Activated CD8-positive, alpha-beta memory T cell treated with anti-CD3 and anti-CD28 coated beads, Interleukin-2, amount 50 U/mL, for 1 hour (primary cell): ENCODE results near the gene RTL1.

Source experiments
- DNase-seq: peaks from one replicate; pipeline ENCODE4 v3.0.0-alpha.2; 2020; ENCODE audit errors: extremely low read depth

The RTL1 gene

DNA sequence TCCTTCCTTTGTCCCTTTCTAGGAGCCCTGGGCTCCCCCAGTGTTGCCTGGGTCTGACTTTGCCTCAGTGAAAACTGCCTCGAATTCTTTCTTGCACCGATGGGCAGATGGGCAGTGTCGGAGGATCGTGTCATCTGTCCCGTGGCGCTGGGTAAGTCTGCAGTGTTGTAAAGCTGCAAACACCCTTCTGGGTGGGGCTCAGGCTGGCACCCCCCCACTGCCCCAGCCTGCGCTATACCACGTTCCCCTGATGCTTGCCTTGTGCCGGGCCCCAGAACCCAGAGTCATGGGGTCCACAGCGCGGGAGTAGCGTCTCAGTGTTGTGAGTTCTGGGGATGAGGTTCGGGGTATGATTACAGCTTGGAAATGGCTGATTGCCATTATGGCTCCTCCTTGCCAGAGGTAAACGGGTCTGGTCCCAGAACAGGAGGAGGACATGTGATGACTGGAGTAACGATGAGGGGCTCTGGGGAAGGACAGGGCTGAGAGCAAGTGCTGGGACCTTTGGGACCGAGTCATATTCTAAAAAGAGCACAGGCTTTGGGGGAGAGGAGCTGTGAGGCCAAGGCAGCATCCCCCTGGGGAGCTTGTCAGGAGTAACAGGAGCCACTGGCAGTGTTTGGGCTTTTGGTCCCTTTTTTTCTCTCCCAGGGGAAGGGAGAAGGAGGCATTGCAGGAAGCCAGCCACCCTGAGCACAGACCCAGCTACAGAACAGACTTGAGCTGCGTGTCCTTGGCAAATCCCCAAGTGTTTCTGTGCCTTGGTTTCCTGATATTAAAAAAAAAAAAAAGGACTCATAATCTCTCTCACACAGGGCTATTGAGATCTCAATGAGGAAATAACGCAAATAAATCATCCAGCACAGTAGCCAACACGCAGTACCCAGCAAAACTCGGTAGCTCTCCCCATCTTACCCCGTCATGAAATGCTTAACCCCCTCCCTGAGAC, 4.3 kb downstream of the RTL1 start:
- no peak for DNase-seq

DNA sequence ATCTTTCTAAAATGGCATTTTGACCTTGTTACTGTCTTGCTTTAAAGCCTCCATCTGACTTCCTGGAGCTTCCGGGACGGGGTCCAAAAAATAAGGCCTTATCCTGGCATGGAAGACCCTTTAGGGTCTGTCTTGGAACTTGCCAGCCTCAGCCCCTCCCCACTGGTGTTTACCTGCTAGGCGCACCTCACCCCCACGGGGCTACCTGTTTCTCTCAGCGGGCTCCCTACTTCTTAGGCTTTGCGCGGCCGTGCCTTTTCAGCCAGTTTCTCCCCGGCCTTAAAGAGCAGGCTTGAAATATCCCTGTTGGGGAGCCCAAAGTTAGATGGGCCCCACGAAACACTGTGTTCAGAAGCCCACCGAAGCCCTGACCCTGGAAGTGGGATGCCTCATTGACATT, 5.1 kb downstream of the RTL1 start:
- no peak for DNase-seq

DNA sequence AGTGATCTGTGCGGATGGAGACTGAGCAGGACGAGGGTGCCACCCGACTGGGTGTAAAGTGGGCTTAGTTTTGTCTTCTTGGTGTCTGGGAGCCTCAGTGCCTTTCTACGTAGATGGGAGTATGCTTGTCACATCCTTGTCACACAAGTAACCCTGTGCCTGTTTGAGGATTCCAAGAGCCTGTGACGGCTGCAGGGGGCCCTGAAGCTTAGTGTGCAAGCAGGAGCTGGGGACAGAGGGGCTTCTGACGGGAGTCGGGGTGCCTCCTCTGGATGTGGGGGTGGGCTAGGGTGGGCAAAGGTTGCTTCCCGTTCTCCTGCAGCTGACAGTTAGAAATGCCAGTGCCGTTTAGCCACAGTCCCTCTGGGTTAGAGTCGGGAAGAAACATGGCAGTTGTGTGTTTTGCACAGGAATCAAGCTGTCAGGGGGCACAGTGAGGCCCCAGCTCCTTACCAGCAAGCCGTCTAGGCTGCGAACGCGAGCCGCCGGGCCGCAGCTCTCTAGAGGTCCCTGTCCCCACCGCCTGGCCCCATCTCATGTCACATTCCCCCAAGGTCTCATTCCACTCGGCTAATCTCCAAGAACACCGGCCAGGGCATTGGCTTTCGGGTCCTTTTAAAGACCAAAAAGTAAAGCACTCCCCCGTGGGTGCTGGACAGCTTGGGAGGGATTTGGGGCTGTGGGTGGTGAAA, 7.0 kb downstream of the RTL1 start:
- DNase-seq: no peak

DNA sequence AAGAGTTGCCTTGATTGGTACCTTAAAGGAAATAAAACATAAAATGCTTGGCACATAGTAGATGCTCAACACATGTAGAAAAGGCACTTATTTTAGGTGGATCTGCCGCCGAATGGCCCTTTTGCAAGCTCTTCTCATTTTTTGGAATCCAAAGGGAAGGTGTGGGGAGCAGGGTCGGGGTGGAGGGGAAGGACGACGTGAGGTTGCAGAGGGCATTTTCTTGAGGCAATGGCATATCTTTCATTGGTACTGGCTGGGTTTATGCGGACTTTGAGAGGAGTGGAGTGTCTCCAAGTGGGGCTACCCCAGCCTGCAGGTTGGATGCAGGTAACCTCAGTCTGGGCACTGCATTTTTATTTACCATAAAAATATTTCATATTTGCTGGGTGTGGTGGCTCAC, 8.1 kb downstream of the RTL1 start:
- DNase-seq: no peak

DNA sequence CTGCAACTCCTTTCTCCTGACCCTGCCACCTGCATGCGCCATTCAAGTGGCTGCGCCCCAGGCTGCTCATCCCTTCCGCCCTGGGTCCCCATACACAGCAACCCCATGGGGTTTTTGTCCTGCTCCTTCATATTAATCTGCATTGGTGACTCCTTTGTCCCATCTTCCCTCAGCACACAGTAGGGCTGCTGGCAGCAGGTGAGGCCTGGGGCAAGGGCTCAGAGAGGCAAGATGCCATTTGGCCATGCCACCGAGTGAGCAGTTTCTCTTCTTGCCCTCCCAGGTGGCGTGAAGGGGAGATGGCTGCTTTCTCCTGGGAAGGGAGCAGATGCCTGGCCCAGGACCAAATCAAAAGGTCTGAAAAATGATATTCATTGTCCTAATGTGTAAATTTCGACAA, 9.1 kb downstream of the RTL1 start:
- DNase-seq: no peak

DNA sequence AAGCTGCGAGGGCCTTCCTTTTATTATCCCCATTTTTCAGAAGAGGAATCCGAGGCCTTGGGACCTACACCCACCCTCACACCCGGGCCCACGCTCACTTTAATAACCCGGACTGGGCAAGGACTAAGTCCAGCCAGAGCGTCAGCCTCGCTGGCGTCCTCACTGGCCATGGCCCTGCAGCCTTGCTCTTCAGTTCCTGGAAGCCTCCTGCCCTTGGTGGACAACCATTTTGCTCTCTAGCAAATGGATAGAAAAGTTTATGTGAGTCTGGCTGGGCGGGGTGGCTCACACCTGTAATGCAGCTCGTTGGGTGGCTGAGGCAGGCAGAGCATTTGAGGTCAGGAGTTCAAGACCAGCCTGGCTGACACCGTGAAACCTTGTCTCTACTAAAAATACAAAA, 9.8 kb downstream of the RTL1 start:
- no peak for DNase-seq

DNA sequence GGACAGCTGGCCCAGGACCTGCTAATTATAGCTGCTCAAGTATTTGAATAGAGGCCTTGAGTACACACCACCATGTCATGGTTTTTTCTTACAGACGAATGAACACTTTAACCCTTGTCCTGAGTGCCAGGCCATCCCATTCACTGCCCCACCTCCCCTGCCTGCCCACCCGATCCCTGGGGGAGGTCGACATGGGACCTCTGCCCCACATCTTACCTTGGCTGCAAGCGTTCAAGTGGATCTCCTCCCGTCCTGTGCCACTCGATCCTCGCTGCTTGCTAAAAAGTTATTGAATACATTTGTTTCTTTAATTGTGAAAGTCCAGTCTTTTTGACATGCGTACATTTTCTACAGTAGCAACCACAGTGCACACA, 10.3 kb downstream of the RTL1 start:
- no peak for DNase-seq

DNA sequence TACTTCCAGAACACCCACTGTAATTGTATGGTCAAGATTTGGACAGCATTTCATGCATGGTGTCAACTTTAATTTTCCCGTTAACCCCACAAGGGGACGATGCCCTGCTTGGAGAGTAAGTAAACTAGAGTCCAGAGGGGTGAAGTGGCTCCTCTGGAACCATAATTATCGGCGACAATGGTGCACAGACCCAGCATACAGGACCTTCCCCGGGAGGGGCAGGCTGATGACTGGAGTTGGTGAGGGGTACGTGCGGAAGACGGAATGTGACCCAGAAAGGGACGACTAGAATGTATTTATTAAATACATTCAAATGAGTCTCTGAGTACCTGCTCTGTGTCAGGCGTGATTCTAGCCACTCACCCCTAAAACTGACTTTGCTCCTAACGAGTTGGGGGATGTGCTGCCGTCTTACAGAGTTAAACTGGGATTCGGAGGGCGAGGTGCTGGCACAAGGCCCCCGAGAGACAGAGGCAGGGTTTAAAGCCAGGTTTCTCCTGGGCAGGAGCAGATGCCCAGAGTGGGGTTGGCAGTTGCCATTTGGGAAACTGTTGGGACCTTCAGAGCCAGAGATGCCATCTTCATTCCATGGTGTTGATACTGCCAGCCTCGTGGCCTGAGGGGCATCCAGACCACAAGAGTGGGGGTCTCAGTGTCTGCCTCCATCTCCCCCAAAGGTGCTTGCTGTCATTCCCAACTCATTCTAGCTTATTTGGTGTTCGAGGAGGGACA, 10.9 kb downstream of the RTL1 start:
- DNase-seq: no peak

DNA sequence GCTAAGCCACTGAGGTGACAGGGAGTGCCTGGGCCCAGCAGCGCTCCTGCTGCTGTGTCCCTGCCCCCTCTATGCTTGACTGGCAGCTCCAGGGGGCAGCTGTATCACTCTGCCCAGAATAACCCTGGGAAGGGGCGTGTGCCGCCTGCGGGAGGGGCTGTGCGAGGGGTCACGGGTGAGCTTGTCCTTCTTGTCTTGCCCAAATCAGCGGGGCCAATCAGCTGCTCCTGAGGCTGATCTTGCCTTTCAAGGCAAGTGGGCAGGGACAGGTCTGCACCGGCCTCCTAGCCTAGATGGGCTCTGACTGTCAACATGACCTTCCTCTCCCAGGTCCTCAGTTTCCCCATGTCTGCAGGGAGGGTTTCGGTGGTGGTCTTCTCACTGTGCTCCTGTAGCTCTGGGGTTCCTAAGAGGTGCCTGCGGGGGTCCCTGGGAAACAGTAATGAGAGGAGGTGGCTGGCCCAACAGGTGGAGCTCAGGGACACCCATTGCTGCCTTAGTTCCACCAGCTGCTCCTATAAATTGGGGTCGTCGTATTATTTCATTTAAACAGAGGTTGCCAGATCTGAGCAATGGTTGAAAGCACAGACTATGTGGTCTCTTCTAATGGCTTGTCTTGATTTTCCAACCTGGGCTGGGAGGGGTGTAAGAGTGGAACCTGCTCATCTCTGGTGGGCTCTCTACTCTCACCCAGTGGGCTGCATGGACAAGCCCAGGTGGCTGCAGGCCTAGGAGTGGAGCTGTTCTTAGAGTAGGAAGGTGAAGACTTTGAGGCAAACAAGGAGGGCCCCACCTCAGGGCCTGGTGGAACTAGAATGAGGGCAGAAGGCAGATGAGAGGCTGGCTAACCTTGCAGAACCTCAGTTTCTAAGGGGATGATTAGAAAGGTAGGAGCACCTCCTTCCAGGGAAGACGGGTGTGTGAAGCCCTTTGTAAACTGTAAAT, 11.7 kb downstream of the RTL1 start:
- no peak for DNase-seq

DNA sequence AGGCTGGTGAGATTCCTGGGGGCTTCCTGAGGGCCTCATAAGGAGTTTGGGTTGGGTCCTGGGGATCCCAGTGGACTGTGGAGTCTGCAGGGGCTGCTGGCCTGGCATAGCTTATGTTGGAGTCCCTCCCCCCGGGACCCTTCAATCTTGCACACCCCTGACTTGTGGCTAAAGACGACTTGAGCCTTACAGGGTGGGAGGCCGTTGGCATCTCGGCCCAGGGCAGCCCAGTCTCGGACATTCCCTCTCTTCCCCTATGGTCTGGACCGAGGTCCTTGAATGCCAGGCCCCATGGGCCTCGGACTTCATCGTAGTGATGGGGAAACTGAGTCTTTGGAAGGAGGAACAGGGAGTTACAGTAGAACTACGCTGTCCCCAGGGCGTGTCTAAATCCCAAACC, 12.5 kb downstream of the RTL1 start:
- DNase-seq: no peak

DNA sequence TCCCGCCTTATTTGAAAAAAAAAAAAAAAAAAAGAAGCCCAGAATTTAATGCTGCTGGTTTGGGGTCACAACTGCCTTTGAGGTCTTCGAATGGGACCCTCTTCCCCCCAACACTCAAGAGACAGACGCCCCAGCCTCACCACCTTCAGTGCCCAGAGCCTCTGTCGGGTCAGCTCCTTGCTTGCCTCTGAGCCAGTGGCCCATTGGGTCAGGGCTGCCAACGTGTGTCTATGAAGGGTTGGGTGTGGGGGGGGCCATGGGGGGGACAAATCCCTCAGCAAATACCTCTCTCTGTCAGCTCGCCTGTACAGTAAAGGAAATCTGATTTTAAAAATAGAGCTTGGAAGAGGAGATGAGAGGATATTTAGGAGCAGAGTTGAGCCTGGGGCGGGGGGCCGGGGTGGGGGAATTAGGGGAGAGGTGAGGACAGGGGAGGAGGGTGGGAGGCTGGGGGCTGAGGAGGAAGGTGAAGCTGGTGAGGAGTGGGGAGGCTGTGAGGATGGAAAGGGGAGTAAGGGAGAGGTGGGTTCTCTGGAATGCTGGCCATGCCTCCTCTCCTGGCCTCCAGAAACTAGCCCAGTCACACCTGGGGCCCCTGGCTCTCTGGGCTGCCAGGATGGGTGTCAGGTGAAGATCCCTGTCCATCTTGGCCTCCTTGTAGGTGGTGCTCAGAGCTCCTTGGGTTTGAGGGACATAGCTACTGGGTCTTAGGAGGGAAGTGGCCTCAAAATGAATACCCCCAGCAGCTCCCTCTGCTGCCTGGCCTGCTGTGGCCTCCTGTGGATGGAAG, 13.3 kb downstream of the RTL1 start:
- no peak for DNase-seq

DNA sequence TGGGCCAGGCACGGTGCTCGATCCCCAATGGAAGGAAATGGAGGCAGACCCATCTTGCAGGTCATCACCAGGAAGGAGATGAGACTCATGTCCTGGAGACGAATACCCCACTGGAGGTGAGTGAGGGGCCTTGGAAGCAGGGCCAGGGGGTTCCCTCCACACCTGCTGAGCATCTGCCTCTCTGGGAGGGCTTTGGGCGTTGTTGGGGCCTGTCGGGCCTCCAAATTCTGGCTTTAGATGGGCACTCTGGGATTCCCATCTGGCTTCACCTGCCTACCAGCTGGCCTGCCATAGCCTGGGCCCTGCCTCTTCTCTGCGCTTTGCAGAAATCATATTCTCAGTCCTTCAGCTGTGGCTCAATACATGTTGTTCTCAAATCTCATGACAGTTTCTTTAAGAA, 13.9 kb downstream of the RTL1 start:
- no peak for DNase-seq

DNA sequence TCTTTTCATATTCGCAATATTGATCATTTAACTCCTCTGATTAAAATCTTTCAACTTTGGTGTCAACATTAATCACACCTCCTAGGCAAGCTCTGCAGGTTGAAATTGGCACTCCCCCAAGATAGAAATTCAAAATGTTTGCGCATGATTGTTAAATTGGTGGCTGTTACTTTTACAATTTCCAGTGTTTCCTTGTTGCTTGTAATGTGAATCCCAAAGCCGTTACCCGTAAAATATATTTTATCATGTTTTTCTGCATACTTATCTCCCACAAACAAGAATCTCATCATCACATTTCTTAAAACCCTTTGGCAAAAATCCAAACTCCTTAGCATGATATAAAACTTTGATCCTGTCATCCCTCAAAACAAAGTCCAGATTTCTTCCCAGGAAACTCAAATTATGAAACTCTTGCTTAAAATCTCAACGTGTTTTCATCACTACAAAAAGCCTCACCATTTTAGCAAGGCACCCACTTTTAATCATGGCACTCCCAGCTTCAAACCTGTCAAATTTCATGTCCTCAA, 14.7 kb downstream of the RTL1 start:
- DNase-seq: no peak

DNA sequence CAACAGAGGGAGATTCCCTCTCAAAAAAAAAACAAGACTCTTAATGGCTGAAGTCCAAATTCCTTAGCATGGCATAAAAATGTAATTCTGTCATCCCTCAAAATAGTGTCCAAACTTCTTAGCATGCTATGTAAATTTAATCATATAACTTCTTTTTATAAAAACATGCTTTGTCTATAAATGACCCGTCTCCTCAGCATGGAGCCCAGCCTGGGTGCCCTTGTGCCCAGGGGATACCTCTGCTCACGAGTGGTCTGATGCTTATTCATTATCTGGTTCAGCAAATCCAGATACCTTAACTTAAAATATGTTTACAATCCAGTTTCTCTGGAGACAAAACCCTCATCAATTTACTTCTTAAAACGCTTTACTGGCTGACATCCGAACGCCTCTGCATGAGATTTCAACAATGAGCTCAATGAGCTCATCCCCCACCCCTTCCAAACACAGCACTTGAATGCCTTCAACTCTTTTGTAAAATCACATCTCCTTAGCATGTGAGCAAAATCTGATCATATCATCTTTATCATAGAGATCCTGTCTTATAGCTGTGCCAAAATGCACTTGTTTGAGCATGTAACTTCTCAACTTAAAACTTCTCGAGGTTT, 15.7 kb downstream of the RTL1 start:
- DNase-seq: no peak

DNA sequence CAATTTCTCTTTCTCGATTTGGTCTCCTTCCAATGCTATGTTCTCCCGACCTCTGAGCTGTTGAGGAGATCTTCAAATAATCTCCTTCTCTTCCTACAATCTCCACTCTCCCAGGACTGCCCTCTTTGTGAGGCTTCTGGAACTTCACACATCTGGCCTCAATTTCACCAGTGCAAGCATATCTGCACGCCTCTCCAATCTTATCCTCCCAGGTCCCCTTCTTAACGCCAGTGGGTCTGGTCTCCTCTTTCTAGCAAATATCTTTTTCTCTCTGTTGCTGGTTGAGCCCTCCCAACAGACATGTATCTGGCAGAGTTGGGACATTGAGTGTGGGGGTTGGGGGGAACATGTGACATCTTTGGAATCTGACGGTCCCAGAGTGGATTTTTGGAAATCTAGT, 17.9 kb downstream of the RTL1 start:
- DNase-seq: no peak

DNA sequence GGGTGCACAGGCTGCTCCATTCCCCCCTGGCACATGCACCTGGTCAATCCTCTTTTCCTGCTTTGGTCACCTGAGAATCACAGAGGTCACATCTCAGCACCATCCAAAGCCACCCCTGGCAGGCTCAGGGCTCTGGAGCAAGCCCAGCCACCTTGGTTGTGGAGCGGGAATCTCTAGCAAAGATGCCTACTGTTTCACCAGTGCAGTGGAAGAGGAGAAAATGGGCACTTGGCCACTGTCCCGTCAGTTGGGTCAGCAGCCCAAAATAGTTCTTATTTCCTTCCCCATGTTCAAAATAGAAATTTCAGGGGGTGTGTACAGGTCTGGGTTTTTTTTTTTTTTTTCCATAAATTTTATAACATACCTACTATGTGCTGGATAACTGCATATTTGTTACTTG, 18.3 kb downstream of the RTL1 start:
- no peak for DNase-seq

DNA sequence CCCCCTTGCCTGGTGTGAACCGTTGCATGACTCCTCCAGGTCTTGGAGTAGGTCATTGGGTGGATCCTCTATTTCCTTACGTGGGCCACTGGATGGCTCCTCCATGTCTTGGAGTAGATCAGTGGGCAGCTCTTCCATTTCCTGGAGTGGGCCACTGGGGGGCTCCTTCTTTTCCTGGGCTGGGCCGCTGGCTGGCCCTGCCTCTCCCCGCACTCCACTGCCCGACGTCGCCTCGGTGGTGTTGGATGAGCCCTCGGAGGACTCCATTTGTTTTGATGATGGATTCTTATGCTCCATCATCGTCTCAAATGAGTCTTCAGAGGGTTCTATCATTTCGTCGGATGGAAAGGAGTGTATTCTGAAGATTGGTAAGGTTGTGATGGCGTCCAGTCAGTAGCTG, 19.1 kb downstream of the RTL1 start:
- no peak for DNase-seq

DNA sequence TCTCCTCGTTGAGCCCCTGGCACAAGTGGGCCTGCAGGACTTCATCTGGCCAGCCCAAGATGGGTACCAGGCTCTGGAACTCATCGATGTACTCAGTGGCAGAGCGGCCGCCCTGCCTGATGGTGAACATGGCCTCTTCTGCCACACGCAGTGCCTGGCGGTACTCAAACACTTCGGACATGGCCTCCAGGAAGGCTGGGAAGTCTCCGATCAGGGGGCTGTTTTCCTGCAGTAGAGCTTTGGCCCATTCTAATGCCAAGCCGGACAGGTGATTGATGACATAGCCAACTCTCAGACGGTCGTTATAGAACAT, 19.8 kb downstream of the RTL1 start:
- no peak for DNase-seq

DNA sequence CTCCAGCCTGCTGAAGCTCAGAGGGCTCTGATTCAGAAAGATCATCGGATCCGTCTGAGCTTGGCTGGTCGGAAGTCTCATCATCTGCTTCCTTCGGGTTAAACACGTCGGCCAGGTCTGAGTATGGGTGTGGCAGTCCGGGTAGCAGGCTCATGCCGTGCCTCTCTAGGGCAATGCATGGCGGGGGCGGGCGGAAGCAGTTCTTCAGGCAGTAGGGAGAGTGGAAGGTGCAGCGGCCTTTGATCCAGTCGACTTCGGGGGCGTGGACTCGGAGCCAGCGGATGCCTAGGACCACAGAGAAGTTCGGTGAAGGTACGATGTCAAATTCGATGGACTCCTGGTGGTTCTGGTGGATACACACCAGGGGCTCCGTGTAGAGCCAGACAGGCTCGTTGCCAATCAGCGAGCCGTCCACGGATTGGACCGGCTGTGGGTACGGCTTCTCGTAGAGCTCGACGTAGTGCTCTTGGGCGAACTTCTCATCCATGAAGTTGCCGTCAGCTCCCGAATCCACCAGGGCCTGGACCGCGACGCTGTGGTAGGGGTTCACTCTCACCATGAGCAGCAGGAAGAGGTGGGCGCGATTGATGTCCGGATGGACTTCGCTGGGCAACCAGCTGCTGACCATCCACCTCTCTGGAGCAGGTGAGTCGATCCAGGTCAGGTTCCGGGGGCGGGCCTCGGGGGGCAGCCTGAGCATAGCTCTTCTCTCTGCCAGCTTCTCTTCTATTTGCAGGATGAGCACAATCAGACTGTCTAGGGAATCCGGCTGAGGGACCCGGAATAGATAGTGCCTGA, 20.3 kb downstream of the RTL1 start:
- DNase-seq: no peak
